NCI-H1048 (cell line): ENCODE results near the gene CCDC78.
"Not testable (repeated sequence)": the region's sequence is repeated elsewhere in the genome, so short reads cannot be mapped to it uniquely, and the experiment has no call there.

ENCODE experiments used
- DNase-seq: peaks from one replicate; lab custom pipeline; 2025; lab: John Stamatoyannopoulos, UW

The CCDC78 gene

DNA sequence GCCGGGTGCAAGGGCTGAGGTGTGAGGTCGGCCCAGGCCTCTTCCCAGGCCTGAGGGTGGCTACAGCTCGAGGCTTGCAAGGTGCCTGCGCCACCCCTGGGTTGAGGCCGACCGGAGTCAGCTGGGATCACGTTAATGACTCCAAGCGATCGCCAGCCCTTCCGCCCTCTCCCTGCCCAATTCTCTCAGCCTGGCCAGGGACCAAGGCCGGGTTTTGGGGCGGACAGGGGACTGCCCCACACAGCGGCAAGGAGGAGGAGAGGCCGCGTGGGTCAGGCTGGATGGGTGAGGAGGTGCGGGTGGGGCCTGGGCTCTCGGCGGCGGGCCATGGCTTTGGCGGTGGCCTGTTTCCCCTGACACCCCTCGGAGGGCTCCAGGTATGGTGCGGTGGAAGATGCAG, 32.9 kb downstream of the CCDC78 start:
- DNase-seq: no peak

DNA sequence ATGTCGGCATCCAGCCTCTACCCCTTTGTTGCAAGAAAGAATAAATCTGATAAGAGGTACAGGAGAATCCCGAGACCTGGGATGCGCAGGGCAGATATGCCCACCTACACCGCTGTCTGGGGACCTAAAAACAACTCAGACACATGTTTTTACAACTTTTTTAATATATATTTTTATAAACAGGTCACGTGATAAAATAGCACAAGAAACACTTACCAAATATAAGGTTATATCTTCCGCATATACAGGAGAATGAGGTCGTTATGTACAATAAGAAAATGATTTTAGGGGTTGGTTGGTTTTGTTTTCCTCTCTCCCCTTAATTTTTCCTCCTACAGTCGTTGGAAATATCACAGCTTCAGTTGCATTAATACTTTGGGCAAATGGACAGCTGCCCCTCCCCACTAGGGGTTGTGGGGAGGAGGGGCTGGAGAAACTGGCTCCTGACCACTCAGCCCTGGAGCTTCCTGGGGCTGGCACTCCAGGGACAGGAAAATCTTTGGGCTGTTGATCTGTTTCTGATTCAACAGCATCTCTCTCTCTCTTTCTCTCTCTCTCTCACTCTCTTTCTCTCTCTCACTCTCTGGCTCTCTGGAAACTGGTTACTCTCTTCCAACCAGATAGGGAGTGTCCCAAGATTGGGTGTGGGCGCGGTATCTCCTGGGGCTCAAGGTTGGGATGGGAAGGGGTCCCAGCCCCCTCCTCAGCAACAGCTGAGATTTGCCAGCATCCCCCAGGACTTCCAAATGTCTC, 33.7 kb downstream of the CCDC78 start:
- DNase-seq: no peak

DNA sequence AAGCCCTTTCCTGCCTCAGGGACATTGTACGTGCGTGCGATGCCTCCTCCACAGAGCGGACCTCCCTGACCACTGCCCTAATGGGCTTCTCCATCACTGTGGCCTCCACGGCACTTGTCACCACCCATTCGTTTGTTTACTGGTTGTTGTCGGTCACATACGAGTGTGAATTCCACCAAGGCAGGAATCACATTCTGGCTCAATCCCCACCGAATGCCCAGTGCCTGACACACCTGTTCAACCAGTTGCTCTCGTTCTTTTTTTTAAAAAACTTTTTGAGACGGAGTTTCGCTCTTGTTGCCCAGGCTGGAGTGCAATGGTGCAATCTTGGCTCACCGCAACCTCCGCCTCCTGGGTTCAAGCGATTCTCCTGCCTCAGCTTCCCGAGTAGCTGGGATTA, 35.0 kb downstream of the CCDC78 start:
- not testable (repeated sequence) for DNase-seq

GRCh38 chr16:689175-689897, 36.9 kb downstream of the CCDC78 start:
- no peak for DNase-seq

DNA sequence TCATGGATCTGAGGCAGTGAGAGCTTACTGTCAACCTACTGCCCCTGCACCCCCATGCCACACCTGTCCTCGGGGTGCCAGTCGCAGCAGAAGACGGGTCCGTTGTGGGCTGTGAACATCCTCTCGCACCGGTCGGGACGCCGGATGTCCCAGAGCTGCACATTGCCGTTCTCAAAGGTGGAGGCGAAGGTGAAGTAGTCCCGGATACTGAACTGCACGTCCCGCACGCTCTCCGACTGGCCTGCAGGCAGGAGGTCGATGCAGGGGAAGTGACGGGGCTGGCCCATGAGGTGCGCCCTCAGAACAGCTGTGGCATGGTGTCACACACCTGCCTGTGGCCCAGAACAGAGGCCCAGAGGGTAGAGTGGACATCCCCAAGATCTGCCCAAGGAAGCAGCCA, 38.7 kb downstream of the CCDC78 start:
- no peak for DNase-seq

DNA sequence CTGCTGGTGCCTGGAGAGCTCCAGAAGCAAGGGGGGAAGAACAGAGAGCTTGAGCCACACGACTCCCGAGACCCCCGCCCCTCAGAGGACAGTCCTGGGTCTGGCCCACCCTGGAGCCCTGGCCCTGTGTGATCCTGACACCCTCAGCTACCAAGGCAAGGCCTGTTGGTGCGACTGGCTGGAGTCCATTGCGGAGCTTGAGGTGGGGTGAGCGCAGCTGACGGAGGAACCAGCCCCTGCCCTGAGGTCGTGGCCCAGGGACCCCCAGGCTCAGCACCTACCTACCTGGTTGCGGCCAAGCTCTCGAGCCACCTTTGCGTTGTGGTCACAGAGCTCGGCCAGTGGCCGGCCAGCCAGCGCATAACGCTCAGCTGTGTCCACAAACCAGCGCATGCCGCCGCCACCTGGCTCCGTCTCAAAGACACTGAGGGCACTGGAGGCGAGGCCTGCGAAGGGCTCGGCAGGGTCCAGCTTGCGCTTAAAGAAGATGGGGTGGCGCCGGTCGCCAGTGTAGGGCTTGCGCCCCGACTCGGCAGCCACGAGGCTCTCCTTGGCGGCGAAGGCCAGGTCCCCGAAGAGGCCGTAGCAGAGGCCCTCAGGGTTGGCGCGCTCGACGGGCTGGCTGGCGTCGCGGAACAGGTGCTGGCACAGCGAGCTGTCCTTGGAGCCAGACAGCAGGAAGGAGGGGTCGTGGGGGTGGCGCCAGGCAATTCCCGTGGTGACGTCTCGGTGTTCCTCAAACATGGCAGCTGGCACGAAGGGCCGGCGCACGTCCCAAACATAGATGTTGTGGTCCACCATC, 39.6 kb downstream of the CCDC78 start:
- DNase-seq: no peak

DNA sequence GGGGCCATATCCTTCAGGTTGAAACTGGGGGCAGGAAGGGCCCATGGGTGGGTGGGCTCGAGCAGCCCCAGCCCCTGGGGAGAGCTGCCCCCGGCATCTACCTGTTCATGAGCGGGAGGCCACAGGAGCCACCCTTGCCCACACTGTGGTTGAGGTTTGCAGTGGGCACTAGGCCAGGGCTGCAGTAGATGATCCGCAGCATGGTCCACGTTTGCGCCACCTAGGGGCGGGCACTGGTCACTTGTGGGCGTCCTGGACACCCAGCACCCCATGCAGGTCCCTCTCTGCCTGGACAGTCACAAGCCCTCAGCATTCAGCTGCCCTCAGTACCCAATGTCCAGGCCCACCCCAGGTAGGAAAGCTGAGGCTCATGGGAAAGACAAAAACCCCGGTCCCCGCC, 40.3 kb downstream of the CCDC78 start:
- DNase-seq: no peak

DNA sequence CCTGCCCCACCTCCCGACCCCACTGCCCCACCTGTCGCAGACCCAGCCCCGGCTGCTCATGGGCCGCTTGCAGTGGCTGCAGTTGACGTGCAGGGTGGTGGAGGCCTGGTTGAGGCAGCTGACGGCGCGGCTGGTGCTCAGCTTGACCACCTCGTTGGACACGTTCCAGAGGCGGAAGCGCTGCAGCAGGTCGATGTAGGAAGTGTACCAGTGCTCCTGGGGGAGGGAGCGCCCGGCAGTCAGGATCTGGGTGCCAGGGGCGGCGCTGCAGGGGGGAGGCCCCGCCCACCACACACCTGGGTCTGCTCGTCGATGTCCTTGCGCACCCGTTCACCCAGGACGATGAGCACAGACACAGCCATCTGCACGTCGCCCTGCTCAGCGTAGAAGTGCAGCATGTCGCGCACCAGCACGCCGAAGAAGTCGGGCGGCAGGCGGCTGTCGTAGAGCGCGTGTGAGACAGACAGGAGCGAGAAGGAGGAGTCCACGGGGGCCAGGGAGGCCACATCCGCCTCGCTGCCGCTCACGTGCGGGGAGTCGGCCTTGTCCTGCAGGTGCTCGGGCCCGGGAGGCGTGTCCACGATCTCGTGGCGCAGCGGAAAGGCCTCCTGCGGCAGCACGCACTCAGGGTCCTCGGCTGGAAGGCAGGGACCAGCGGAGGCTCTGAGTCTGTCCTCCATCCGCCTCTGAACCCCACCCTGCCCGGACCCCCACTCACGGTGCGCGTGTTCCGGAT, 41.1 kb downstream of the CCDC78 start:
- no peak for DNase-seq

- peak; percentile 85 for DNase-seq
Observed at GRCh38 chr16:684071-684794, 42.0 kb downstream of the CCDC78 start, which contains the start of gene JMJD8. Gene JMJD8, minus strand, starts transcription at chr16:684334. Its CDS starts 15 bp downstream, at chr16:684319.

DNA sequence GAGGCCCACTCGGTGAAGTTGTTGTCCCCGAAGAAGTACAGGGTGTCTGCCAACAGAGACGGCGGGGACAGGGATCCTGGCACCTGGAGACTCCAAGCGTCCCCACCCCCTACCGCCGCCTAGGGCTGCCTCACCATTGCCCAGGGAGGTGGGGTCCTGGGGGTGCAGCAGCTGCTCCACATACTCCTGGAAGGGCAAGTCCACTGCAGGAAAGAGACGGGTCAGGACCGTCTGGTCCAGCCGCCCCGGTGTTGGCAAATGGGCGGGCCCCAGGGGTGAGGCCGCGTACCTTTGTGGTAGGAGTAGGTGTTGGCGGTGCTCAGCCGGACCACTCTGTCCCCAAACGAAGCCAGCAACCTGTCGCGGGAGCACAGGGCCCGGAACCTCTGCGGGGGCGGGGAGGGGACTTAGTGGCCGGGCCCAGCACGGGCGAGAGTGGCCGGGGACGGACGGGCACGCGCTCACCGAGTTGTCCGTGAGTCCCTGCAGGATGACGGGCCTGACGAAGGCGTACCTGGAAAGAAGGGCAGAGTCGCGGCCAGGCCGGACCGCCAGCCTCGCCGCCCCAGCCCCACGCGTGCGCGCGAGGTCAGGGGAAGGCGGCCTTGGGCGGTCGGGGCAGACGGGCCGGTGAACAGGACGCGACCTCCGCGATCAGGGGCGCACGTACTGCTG, 42.7 kb downstream of the CCDC78 start:
- no peak for DNase-seq

GRCh38 chr16:682493-683395, 43.5 kb downstream of the CCDC78 start:
- no peak for DNase-seq

DNA sequence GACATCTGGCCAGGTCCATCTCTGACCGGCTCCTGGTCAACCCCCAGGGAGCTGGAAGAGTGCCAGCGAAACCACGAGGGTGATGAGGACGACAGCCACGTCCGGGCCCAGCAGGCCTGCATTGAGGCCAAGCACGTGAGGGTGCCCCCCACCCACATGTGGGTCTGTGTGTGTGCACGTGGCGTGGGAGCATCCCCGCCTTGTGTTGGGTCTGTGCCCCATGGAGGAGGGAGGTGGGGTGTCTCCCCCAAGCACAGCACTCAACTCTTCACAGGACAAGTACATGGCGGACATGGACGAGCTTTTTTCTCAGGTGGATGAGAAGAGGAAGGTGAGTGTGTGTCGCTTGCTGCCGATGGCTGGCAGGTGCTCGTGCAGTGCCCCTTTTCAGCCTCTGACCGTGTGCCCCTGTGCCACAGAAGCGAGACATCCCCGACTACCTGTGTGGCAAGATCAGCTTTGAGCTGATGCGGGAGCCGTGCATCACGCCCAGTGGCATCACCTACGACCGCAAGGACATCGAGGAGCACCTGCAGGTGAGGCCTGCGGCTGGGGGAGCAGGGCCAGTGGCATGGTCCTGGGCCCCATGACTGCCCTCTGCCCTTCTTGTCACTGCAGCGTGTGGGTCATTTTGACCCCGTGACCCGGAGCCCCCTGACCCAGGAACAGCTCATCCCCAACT, 44.4 kb downstream of the CCDC78 start:
- no peak for DNase-seq

DNA sequence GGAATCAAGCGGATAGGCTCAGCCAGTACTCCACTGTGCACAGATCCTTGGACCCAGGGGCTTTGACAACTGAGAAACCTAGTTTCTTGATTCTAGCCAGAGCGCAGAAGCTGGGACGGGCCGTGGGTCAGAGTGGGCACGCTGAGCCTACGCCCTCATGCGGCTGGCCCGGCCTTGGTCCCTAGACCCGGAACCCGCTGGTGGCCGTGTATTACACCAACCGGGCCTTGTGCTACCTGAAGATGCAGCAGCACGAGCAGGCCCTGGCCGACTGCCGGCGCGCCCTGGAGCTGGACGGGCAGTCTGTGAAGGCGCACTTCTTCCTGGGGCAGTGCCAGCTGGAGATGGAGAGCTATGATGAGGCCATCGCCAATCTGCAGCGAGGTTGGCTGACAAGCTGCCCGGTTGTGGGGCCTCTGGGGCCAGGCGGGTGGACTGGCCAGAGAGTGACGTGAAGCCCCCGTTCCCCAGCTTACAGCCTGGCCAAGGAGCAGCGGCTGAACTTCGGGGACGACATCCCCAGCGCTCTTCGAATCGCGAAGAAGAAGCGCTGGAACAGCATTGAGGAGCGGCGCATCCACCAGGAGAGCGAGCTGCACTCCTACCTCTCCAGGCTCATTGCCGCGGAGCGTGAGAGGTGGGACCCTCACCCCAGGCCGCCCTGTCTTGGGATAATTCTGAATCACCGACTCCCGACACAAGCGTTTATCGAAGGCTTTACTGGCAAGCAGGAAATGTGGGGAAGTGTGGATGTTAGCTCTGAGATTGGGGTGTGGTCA, 45.1 kb downstream of the CCDC78 start:
- no peak for DNase-seq

DNA sequence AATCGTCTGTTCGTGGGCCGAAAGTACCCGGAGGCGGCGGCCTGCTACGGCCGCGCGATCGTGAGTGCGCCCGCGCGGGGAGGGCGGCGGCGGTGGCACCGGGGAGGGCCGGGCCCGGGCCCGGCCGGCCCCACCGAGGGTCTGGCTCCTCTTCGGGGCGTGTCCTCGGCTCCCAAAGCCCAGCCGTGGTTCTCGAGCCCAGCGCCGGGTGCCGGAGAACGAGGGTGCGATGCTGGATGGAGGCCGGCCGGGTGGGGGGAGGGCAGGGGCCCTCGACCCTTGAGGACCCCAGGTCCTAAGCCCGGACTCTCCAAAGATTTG, 45.7 kb downstream of the CCDC78 start:
- DNase-seq: no peak

GRCh38 chr16:679814-680624, 46.2 kb downstream of the CCDC78 start, which contains the start of gene STUB1:
Gene STUB1, plus strand, starts transcription at chr16:680410. Its CDS starts 116 bp downstream, at chr16:680526.
- no peak for DNase-seq

DNA sequence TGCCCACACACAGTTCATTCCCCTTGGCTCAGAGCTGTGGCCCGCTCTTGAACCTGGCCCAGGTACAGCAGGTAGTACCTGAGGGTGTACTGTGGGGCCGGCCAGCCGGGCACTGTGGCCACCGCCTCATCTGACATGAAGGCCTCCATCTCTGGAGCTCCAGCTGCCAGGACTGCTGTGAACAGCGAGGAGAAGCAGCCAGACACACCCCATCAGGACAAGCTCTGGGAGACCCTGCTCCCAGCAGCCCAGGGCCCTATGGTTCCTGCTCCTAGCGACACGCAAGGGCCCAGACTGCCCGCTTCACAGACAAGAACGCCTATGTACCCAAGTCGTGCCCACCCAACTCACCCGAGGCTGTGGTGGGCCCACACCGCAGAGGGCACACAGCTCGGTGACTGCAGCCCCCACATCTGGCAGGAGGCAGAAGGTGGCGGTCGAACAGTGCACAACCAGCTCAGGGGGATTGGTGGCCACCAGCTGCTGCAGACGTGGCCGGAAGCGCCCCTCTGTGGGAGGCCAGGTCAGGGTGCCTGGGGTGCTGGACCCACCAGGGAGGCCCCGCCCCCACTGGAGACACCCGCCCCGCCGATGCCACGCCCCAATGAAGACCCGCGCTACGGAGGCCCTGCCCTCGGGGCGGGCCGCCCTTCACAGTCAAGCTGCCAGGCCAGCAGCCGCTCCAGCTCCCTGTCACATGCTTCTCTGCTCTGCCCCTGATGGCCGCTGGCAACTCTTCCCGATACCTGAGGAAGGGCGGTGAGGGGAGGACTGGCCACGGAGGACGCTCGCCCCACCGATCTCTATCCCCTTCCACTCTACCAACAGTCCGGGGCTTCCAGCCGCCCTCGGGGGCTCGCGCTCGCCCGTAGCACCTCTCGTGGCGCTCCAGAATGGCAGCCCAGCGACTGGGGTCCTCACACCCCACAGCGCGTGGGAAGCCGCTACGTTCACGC, 47.1 kb downstream of the CCDC78 start:
- DNase-seq: no peak
